Cardiac septum (tissue), 1 donor: ENCODE results near the gene TBL2. TPM values are rescaled to one million over a fixed set of nuclear protein-coding genes. Genes with fewer than 3 reads are reported as not detected.
A peak's percentile ranks its signal among the peaks of the same experiment; 100 is the strongest.
"Not testable (repeated sequence)": the region's sequence is repeated elsewhere in the genome, so short reads cannot be mapped to it uniquely, and the experiment has no call there.

Source experiments
- DNase-seq: peaks from one replicate; pipeline ENCODE4 v3.0.0-alpha.2; 2020; ENCODE audit warnings: low spot score
- intact Hi-C: fragments of 100-400 bp; cut with DNase I; formaldehyde crosslinking; loops from one replicate; pipeline ENCODE4 v1.14.0; 2022
- total RNA-seq: library from RNA; stranded (reverse); fragmentation: NEBNext Ultra II Directional; extraction: Animal tissue kit (Norgen Biotek cat#: 25700); gene quantifications from one replicate; pipeline ENCODE4 v1.2.1, GENCODE V29; 2021
- donor health status: DM: no; HTN: no; CAD: no.

Gene TBL2
- total RNA-seq, 1 donor from 2014 or later: 13.6 TPM

DNA sequence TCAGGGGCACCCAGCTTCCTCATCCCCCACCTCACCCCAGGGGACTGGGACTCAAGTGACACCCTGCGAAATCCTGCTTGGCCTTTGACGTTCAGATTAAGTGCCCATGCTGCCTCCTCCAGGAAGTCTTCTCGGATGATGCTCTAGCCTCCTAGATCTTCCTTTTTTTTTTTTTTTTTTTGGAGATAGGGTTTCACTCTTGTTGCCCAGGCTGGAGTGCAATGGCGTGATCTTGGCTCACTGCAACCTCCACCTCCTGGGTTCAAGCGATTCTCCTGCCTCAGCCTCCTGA, 29.3 kb upstream of the TBL2 start:
- not testable (repeated sequence) for DNase-seq
- intact Hi-C loops: loop anchor here (2.0 to 5.0 kb wide), 2 partner anchors 117 to 250 kb away; no protein-coding TSS in a partner anchor

DNA sequence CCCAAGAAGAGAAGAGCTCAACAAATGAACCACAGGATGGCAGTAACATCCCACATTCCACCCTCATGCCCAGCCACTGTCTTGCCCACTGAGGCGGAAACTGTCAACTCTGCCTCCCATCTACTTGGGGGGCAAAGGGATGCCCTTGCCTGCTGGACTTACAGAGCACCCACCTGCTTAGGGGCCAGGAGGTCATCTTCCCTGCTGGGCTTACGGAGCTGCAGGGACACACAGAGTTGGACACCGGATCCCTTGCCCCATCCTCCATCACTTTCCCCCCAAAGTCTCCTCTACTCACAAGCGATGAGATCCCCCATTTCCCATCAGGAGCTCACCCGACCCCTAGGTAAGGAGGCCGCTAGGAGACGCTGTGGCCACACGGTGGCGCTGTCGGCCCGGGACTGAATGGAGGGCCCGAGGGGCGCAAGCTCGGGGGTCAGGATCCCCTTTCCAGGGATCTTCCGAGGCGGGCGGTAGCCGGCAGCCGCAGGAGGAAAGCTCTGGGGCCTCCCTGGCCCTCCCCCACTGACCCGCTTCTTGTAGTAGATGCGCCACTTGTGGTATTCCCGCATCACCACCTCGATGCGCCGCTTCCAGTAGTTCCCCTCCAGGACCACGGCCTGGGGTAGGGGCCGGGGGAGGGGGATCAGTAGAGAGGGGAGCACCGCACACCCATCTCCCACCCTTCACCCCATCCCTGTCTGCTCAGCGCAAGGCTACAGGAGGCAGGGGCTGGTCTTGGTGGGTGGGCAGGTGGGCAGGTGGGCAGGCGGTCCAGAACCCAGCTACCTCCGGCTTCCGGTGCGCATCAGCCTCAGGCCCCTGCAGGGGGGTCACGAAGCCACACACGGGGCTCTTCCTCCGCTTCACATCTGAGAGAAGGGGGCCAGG, 28.7 kb upstream of the TBL2 start:
- intact Hi-C loops: loop anchor here (2.0 to 5.0 kb wide), 2 partner anchors 118 to 250 kb away; no protein-coding TSS in a partner anchor
- DNase-seq: peak; percentile 82

DNA sequence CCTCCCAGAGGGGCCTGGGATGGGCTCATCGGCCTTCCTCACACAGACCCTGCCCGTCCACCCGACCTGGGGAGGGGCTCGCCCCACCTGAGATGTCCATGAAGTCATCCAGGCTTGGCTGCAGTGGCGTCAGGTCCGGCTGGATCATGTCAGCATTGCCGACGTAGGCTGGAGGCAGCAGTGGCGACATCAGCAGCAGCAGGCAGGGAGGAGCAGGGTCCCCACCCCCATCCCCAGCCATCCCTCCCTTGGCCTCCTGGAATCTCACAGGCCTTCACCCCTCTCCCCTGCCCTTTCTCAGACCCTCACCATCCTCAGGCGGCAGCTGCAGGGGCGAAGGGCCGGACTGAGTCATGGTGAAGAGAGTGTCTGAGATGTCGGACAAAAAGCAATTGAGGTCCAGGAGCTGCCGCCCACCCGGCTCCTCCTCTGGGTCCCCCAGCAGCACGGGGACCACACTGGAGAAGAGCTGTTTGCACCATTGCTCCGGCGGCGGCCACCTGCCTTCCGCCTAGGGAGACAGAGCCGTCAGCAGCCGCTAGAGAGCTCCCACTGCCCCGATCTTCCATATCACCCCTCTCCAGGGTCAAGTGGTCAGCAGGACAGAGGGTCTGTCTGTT, 27.3 kb upstream of the TBL2 start:
- intact Hi-C loops: loop anchor here (2.0 to 5.0 kb wide), 2 partner anchors 119 to 252 kb away; no protein-coding TSS in a partner anchor
- DNase-seq: no peak

DNA sequence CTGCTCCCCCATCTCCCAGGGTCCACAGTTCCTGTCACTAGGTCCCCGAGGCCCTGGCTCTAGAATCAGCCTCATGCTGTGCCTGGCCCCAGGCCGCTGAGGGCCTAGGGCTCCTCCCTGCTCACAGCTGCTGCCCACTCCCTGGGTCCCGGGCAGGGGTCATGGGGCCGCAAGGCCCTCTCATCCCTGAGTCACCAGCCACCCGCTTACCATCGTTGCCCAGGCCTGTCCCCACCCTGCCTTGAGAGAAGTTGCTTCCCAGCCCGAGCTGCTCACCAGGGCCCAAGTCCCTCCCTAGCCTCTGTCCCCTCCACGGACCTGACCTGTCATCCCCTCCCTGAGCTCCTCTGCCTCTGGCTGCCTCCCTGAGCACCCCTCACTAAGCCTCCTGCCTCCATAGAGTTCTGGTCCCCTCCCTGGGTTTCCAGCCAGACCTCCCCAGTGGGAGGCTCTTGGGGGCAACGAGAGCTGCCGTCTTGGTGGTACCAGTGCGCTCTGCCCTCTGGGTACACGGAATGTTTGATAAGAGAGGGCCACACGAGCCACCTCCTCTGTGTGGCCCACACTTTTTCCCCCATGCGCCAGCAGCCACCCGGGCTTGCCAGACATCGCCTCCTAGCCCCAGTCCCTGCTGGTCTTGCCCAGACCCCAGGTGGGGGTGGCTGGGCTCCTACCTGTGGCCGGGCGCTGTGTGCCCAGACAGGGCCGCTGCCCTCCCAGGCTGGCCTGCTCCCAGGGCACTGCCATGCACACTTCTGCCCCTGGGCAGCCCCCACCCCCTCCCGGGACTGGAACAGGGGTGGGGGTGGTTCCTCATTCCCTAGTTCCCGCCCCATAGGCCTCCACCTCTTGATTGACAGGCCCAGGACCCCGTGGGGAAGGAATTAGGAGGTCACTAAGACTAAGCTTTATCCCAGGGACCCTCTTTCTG, 24.6 kb upstream of the TBL2 start:
- no peak for DNase-seq
- intact Hi-C loops: no loop called here

DNA sequence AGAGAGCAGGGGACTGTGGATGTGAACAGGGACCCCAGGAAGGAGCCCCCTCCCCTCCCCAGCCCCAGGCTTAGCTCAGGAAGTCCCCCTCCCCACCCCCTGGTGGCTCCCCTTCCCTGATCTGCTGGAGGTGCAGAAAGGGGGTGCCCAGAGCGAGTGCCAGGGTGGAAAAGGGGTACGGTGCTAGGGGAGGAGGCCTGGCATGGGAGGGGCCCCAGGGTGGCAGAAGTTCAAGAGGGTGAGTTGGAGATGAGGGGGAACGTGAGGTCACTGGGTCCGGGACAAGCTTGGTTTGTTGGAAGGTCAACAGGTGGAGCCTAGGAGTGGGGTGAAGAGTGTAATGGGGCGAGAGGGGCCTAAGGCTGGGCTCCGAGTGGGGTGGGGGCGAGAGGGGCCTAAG, 21.5 kb upstream of the TBL2 start:
- intact Hi-C loops: no loop called here
- DNase-seq: no peak

DNA sequence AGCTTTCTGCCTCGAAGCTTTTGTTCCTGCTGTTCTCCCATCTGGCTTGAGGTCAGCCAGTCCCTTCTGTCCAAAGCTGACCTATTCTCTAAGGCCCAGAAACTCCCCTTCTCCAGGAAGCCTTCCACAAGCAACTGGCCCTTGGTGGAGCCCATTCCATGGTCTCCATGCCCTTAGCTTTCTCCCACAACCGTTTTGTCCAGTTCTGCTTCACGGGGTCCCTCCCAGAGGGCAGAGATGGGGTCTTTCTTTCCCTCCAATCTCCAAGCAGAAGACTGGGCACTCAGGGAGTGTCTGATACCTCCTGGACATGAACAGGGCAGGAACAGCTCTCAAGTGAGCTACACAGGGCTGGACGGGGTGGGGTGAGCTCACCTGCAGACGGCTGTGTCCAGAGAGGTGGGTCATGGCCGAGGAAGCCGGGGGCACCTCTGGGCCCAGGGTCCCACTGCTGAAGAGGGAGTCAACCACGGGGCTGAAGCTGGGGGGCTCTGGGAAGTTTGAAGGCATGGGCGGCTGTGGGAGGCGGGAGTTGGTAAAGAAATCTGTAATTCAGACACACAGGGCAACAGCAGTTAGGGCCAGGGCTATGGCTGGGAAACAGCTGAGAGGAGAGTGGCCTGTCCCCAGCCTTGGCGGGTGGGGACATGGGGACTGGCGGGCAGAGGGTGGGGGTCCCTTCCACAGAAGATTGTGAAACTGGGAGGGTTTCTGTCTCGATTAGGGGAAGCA, 20.9 kb upstream of the TBL2 start:
- DNase-seq: no peak
- intact Hi-C loops: no loop called here

DNA sequence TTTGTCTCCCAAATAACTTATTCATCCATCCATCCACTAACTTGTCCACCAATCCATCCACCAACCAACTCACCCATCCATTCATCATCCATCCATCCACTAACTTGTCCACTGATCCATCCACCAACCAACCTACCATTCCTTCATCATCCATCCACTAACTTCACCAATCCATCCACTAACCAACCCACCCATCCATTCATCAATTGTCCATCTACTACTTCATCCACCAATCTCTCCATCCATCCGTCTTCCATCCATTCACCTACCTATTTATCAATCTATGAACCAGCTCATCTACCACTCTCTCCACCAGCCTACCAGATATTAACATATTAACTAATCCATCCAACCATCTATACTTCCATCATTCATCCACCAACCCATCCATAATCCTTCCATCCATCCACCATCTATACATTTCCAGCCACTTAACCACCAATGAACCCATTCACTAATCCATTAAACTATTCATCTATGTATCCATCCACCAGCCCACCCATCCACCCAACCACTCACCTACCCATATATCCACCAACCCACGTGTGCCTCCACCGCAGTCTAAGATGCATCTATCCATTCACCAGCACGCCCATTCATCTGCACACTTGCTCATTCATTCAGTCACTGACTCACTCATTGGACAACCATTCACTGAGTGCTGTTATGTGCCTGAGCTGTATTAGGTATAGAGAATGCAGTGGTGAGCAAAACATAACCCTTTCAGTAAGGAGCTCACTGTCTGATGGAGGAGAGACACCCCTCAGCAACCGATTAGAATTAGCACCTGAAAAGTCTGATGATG, 19.8 kb upstream of the TBL2 start:
- intact Hi-C loops: no loop called here
- DNase-seq: no peak

DNA sequence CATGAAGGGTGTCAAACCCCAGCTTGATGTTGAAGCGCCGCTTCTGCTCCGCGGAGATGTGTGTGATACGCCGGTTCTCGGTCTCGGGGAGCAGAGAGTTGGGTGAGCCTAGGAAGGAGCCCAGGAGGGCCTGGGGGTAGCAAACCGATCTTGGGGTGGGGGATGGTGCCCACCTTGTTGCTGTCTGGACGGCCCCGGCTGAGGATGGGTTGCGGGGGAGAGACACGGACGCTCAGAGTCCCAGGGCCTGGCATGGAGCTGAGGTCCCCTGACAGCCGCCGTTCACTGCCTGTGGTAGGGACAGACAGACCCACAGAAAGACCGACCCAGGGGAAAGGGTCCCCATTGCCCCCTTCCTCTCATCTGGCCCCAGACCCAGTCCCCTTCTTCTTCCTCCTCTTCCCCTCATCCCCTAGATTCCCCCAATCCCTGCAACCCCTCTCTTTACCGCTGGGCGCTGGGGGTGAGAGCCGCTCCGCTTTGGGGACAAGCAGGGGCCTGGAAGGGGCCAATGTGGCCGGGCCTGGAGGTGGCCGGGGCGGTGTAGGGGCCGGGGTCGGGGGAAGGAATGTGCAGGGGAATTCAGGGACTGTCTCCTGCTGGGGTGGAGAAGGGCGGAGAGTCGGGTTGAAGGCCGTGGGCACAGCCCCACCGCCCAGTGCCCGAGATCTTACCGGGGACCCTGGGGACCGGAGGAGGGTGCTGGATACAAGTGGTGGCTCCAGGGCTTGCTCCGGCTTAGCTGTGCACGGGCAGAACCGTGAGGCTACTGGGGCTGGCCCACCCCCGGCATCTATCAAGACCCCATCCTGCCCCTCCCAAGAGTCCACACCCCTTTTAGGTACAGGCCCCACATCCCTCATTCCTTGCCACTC, 18.0 kb upstream of the TBL2 start:
- no peak for DNase-seq
- intact Hi-C loops: no loop called here

DNA sequence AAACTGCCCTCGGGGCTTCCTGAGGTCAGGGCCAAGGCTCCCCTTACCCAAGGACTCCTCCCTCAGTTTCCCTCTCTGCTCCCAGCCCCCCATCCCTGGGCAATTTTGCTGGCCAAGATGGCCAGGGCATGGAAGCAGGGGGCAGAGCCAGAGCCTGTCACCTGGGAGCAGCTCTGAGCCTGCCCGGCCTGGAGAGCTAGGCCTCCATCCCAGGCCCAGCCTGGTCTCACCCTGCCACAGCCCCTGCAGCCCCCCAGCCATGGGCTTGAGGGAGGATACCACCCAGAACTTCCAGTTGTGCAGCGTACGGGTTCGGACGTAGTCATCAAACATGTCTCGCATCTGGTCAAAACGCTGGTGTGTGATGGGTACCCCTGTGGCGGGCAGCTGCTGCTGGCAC, 17.0 kb upstream of the TBL2 start:
- no peak for DNase-seq
- intact Hi-C loops: no loop called here

DNA sequence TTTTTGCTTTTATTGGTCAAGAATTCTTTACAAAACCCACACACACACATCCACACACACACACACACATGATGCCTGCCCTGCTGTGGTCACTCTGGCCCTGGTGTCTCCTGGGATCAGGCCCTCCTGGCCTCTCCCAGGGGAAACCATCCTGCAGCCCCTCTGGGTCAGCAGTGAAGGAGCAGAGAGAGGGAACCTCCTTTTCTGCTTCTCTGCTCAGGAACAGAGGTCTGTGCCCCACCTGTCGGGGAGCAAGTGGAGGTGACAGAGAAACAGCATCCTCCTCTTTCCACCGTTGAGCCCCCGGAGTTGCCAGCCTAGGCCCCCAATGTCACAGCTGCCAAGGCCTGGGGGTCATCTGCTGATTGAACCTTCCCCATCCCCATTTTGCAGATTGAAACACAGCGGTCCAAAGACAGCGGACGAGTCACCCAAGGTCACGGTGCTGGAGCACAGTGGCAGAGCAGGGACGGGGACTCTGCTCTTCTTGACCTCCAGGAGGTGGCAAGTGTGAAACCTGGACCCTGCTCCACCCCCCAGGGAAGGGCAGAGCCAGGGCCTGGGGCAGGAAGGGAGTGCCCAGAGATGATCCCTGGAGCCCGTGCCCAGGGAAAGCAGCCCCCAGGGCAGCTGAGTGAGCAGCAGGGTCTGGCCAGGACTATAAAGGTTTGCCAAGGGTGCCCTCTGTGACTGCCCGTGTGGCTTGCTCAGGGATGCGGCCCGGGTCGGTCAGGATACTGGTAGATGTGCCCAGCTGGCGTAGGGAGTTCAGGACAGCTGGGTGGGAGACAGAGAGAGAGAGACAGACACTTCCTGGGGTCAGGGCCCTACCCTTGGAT, 15.0 kb upstream of the TBL2 start:
- intact Hi-C loops: no loop called here
- no peak for DNase-seq

DNA sequence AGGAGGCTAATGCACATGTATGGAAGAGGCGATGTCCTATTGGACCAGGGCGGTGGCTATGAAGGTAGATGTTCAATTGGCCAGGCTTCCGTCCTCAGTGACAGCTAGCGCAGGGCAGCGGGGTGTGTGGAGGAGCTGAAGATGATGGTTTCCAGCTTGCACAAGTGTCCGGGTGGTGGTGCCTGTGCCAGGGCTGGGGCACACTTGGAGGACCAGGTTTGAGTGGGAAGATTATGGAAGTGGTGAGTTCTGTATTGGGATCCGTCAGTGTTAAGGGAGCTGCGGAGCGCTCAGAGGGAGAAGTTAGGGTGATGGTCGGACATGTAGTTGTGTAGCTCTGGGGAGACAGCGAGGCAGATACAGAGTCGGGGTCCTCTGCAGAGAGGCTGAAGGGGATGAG, 8.5 kb upstream of the TBL2 start:
- no peak for DNase-seq
- intact Hi-C loops: no loop called here

DNA sequence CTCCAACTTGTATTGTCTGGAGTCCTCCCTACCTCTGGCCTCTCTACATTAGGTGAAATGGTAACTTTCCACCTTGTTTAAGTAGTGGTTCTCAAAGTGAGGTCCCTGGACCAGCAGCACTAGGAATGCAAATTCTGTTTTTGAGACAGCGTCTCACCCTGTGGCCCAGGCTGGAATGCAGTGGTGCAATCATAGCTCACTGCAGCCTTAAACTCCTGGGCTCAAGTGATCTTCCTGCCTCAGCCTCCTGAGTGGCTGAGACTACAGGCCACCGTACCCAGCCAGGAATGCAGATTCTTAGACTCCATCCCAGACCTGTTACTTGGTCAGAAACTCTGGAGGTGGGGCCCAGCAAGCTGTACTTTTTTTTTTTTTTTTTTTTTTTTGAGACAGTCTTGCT, 6.8 kb upstream of the TBL2 start:
- no peak for DNase-seq

DNA sequence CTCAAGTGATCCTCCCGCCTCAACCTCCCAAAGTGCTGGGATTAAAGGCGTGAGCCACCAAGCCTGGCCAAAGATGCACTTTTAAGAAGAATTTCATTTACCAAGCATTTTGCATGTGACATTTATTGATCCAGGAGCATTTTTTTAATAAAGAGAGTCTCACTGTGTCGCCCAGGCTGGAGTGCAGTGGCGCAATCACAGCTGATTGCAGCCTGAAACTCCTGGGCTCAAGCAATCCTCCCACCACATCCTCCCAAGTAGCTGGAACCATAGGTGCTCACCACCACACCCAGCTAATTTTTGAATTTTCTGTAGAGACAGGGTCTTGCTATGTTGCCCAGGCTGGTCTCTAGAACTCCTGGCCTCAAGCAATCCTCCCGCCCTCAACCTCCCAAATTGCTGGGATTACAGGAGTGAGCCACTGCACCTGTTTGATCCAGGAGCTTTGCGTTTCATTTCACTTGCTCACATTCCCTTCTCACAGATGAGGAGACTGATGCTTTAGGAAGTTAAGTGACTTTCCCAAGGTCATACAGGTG, 4.4 kb upstream of the TBL2 start:
- intact Hi-C loops: no loop called here
- DNase-seq: no peak

More for the DNA sequence above, 6.8 kb upstream of the TBL2 start:
- intact Hi-C loops: no loop called here

DNA sequence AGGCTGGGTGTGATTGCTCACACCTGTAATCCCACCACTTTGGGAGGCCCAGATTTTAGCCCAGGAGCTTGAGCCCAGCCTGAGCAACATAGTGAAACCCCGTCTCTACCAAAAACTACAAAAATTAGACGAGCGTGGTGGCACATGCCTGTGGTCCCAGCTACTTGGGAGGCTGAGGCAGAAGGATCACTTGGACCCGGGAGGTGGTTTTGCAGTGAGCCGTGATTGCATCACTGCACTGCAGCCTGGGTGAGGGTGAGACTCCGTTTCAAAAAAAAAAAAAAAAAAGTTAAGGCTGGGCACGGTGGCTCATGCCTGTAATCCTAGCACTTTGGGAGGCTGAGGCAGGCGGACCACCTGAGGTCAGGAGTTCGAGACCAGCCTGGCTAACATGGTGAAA, 2.6 kb upstream of the TBL2 start:
- intact Hi-C loops, DNase-seq: not testable (repeated sequence)

DNA sequence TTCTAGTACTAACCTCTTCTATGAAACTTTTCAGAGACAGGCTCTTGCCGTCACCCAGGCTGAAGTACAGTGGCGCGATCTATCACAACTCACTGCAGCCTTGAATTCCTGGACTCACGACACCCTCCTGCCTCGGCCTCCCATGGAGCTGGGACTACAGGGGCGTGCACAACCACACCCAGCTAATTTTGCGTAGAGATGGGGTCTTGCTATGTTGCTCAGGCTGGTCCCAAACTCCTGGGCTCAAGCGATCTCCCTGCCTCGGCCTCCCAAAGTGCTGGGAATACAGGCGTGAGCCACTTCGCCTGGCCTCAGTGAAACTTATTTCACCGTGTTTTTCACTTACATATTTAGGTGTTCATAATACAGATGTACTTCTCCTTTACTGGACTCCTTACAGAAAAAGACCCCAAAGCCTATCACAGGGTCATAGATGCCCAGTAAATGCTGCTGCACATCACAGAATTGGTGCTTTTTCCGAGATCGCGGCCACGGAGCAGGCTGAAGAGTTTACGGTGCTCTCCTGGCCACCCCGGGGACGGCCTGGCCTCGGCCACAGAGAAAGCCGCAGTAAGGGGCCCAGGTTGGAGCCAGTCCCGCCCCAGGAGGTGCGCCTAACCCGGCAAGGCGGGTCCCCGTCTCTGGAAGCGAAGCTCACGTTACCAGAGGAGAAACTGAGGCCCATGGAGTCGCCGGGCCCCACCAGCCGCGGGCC, 595 bp downstream of the TBL2 start:
- DNase-seq: no peak
- intact Hi-C loops: loop anchor here (1.0 to 2.0 kb wide), 2 partner anchors 20 to 55 kb away; partner anchors contain the start of genes BAZ1B and BCL7B

DNA sequence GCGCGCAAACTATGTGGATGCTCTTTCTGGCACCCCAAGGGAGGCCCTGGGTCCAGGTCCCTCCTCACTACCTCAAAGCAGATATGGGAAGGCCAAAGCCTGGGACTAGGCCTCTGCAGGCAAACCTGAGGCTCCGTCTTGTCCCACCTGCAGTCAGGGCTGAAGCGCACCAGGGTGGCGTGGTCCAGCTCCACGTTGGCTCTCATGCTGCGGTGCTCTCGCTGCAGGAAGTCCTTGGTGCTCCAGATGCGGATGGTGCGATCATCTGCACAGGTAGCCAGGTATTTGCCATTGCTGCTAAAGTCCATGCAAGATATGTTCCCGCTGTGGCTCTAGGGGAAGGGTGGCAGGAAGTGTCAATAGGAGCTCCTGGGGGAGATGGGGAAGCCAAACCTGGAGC, 4.6 kb downstream of the TBL2 start:
- intact Hi-C loops: no loop called here
- DNase-seq: peak; percentile 67
